RWPE2 (cell line): Measurements from ENCODE around the gene CFAP20DC.

Experiments
- ATAC-seq: fragments of 200-7000 bp; cut with Tn5 transposase; 3 replicates; pipeline ENCODE4 v1.9.1; 2021; ENCODE audit warnings: low read depth
- DNase-seq: peaks from one replicate; pipeline ENCODE4 v3.0.0-alpha.2; 2020; ENCODE audit warnings: low spot score
- H3K27ac ChIP-seq: fragments of 450-650 bp; 2 replicates; pipeline ENCODE4 v1.5.1; 2017; ENCODE audit warnings: mild to moderate bottlenecking; ENCODE audit not compliant: poor library complexity, severe bottlenecking
- H3K27me3 ChIP-seq: fragments of 250-450 bp; sonication (Bioruptor Pico); 2 replicates; pipeline ENCODE4 v1.5.1; 2021; ENCODE audit warnings: mild to moderate bottlenecking, moderate library complexity; ENCODE audit not compliant: insufficient read depth, poor library complexity, severe bottlenecking
- H3K36me3 ChIP-seq: fragments of 250-450 bp; sonication (Bioruptor Pico); 2 replicates; pipeline ENCODE4 v1.5.1; 2020; ENCODE audit warnings: low read depth, mild to moderate bottlenecking, moderate library complexity
- H3K4me1 ChIP-seq: fragments of 250-450 bp; sonication (Bioruptor Pico); 2 replicates; pipeline ENCODE4 v1.5.1; 2021; ENCODE audit warnings: mild to moderate bottlenecking, moderate library complexity; ENCODE audit not compliant: insufficient read depth, poor library complexity, severe bottlenecking
- H3K4me3 ChIP-seq: fragments of 250-450 bp; sonication (Bioruptor Pico); 2 replicates; pipeline ENCODE4 v1.5.1; 2021; ENCODE audit warnings: mild to moderate bottlenecking, moderate library complexity; ENCODE audit not compliant: severe bottlenecking
- H3K9me3 ChIP-seq: fragments of 250-450 bp; sonication (Bioruptor Pico); 2 replicates; pipeline ENCODE4 v1.5.1; 2021; ENCODE audit warnings: mild to moderate bottlenecking, moderate library complexity; ENCODE audit not compliant: severe bottlenecking
- TF ChIP-seq, protein P1 (sequence below): fragments of 450-650 bp; IDR thresholded peaks from one replicate; pipeline ENCODE4 v1.5.1; 2017; ENCODE audit warnings: mild to moderate bottlenecking, moderate library complexity; ENCODE audit not compliant: poor library complexity, severe bottlenecking

The CFAP20DC gene

DNA sequence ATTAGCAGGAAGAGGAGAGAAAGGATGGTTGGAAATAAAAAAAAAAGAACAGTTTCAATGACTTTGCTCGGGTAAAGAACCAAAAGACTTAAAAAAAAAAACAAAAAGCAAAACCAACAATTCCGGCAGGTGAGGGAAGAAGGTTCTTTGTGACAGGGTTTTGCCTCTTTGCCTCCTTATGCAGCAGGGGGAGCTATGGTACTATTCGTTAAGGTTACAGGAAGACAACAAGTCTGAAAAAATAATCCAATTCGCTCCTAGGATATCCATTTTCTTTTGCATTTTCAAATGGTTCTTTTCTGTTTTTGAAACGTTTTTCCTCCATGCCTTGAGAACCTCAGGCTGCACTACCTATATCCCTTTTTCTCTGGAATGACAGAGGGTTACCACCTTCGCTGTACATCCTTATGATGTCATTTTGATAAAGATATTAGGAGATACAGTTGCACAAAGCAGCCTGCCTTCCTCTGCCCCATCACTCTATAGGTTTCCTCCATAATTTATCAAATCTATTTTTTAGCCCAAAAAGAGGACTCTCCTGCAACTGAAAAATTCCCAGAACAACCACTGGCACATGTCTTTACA lies 55.0 kb downstream of the CFAP20DC start:
- ATAC-seq = 0 out of 3 replicates have a peak, but pooled peaks have one; percentile 25
- no peaks in the 10 kb centered on the region for H3K9me3 ChIP-seq
- TF ChIP-seq, protein P1, sequence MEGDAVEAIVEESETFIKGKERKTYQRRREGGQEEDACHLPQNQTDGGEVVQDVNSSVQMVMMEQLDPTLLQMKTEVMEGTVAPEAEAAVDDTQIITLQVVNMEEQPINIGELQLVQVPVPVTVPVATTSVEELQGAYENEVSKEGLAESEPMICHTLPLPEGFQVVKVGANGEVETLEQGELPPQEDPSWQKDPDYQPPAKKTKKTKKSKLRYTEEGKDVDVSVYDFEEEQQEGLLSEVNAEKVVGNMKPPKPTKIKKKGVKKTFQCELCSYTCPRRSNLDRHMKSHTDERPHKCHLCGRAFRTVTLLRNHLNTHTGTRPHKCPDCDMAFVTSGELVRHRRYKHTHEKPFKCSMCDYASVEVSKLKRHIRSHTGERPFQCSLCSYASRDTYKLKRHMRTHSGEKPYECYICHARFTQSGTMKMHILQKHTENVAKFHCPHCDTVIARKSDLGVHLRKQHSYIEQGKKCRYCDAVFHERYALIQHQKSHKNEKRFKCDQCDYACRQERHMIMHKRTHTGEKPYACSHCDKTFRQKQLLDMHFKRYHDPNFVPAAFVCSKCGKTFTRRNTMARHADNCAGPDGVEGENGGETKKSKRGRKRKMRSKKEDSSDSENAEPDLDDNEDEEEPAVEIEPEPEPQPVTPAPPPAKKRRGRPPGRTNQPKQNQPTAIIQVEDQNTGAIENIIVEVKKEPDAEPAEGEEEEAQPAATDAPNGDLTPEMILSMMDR = peak; percentile 92

DNA sequence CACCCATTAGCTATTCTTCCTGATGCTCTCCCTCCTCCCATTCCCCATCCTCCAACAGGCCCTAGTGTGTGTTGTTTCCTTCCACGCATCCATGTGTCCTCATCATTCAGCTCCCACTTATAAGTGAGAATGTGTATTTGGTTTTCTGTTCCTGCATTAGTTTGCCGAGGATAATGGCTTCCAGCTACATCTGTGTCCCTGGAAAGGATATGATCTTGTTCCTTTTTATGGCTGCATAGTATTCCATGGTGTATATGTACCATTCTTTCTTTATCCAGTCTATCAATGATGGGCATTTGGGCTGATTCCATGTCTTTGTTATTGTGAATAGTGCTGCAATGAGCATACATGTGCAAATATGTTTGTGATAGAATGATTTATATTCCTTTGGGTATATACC lies 56.3 kb downstream of the CFAP20DC start:
- Histone ChIP-seq H3K27me3 (no peaks in the 10 kb centered on the region), H3K27ac (no peak overlapping the region), H3K36me3 (no peaks in the 10 kb centered on the region), H3K9me3 (no peaks in the 10 kb centered on the region), H3K4me3 (no peak overlapping the region), H3K4me1 (peaks cover 25% of the 10 kb centered on the region)
- DNase-seq = no peak
- no peak for ATAC-seq
- TF ChIP-seq, protein P1 = no peak

More for the DNA sequence above, 55.0 kb downstream of the CFAP20DC start:
- no peak for DNase-seq
- Histone ChIP-seq H3K4me3 (no peak overlapping the region), H3K27me3 (no peaks in the 10 kb centered on the region), H3K27ac (no peak overlapping the region), H3K36me3 (no peaks in the 10 kb centered on the region), H3K4me1 (peaks cover 20% of the 10 kb centered on the region)

DNA sequence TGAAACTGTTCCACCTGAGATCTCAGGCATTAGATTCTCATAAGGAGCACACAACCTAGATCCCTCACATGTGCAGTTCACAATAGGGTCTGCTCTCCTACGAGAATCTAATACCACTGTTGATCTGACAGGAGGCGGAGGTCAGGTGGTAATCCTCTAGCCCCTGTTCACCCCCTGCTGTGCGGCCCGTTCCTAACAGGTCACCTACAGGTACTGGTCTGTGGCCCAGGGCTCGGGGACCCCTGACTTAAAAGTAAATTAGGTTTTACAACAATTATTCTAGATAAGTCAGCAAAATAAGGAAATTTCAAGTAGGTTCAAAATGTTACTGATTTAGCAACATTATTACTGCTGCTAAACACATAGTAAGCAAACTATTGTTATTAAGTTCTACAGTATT lies 58.2 kb downstream of the CFAP20DC start:
- Histone ChIP-seq H3K4me1 (peaks cover 21% of the 10 kb centered on the region), H3K27ac (no peak overlapping the region), H3K9me3 (peaks cover 2% of the 10 kb centered on the region), H3K4me3 (no peak overlapping the region), H3K36me3 (no peaks in the 10 kb centered on the region), H3K27me3 (no peaks in the 10 kb centered on the region)
- DNase-seq (no peak), ATAC-seq (no peak)
- TF ChIP-seq, protein P1 = no peak

DNA sequence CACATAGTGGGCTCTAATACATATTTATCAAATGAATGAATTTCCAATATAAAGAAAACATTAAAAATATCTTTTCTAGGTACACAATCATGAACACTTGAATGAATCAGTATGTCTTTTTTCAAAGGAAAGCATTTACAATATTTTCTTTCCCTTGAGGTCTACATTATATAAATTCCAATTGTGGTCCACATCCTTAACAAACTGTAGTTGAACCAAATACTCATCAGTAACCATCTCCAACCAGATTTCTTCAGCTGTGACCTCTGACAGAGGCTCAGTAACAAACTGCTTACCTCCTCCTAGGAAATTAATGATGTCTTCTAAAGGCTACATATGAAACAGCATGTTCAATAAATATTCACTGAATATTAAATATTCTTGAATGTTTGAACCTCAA lies 58.8 kb downstream of the CFAP20DC start:
- peaks cover 5% of the 10 kb centered on the region for H3K9me3 ChIP-seq
- no peak for ATAC-seq
- no peak for DNase-seq

DNA sequence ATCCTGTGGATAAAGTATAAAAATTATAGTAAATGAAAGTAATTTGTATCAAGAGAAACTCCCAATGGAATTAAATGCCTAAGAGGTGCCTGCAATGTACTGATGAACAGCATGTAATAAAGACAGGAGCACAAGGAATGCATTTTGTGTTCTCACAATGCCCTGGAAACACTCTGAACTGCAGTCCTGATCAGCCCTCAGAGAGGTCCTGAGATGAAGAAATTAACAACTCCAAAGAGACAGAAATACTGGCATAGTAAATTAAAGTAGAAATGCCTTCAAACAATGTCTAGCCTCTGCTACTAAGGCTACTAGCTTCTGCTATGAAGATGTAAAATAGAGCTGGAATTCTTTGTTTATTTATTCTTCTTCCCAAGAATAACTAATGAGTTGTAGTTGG lies 59.9 kb downstream of the CFAP20DC start:
- Histone ChIP-seq H3K27ac (peak overlapping the region; percentile 73), H3K4me3 (no peak overlapping the region), H3K4me1 (peaks cover 21% of the 10 kb centered on the region), H3K36me3 (no peaks in the 10 kb centered on the region), H3K27me3 (no peaks in the 10 kb centered on the region), H3K9me3 (peaks cover 5% of the 10 kb centered on the region)
- TF ChIP-seq, protein P1 = no peak
- ATAC-seq (no peak), DNase-seq (no peak)

More for the DNA sequence above, 58.8 kb downstream of the CFAP20DC start:
- Histone ChIP-seq H3K36me3 (no peaks in the 10 kb centered on the region), H3K4me3 (no peak overlapping the region), H3K4me1 (peaks cover 21% of the 10 kb centered on the region), H3K27ac (no peak overlapping the region), H3K27me3 (no peaks in the 10 kb centered on the region)
- TF ChIP-seq, protein P1 = no peak
